ENCODE measurements around the gene NDUFS4. TPM values are rescaled to one million over a fixed set of nuclear protein-coding genes. Genes with fewer than 3 reads are reported as not detected.
"Not testable (repeated sequence)": the region's sequence is repeated elsewhere in the genome, so short reads cannot be mapped to it uniquely, and the experiment has no call there.

Gene NDUFS4
- total RNA-seq, 1 experiment from 2014 or later: 112 TPM

- no peak overlapping the region for H3K27ac ChIP-seq (ENCODE audit: low read depth, low read length, poor library complexity, severe bottlenecking)
- intact Hi-C loops (cut with micrococcal nuclease; ENCODE audit: unreplicated experiment): loop anchor here (10.0 kb wide), 1 partner anchor 565 kb away; no protein-coding TSS in a partner anchor
- H3K4me3 ChIP-seq (ENCODE audit: low read depth, low read length, poor library complexity, severe bottlenecking): no peak overlapping the region
- no peaks in the 10 kb centered on the region for H3K4me1 ChIP-seq (ENCODE audit: insufficient read depth, low read length, poor library complexity, severe bottlenecking)
- POLR2A ChIA-PET (ENCODE audit: low non-redundant PET): no interaction called here
- no peaks in the 10 kb centered on the region for H3K27me3 ChIP-seq (replicated peaks; ENCODE audit: insufficient read depth, low read depth, low read length, poor library complexity)
- no peaks in the 10 kb centered on the region for H3K36me3 ChIP-seq (ENCODE audit: insufficient read depth, low read length, poor library complexity, severe bottlenecking)
- TF ChIP-seq EZH2 (IDR thresholded peaks at IDR 0.05; ENCODE audit: borderline replicate concordance, low read depth, low read length, poor library complexity, severe bottlenecking): no peak
- no peak for TF ChIP-seq CTCF (conservative IDR thresholded peaks at IDR 0.05; ENCODE audit: low read depth, low read length)
- DNase-seq (ENCODE audit: low spot score): no peak
- no peaks in the 10 kb centered on the region for H3K9me3 ChIP-seq (ENCODE audit: low read depth, low read length, poor library complexity, severe bottlenecking)
- CTCF ChIA-PET: no interaction called here
- BruUV-seq (replicated peaks): no TSS peak
These were observed 88.9 kb downstream of the NDUFS4 start for GRCh38 chr5:53649352-53649751.

GRCh38 chr5:53660573-53660972, 100.1 kb downstream of the NDUFS4 start:
- CTCF ChIA-PET; H3K27ac ChIP-seq (ENCODE audit: low read depth, low read length, poor library complexity, severe bottlenecking); H3K4me3 ChIP-seq (ENCODE audit: low read depth, low read length, poor library complexity, severe bottlenecking); BruUV-seq (replicated peaks); H3K36me3 ChIP-seq (ENCODE audit: insufficient read depth, low read length, poor library complexity, severe bottlenecking); DNase-seq (ENCODE audit: low spot score); H3K4me1 ChIP-seq (ENCODE audit: insufficient read depth, low read length, poor library complexity, severe bottlenecking); intact Hi-C loops (cut with micrococcal nuclease; ENCODE audit: unreplicated experiment); H3K27me3 ChIP-seq (replicated peaks; ENCODE audit: insufficient read depth, low read depth, low read length, poor library complexity); POLR2A ChIA-PET (ENCODE audit: low non-redundant PET); H3K9me3 ChIP-seq (ENCODE audit: low read depth, low read length, poor library complexity, severe bottlenecking): not testable (repeated sequence)

- POLR2A ChIA-PET (ENCODE audit: low non-redundant PET); H3K36me3 ChIP-seq (ENCODE audit: insufficient read depth, low read length, poor library complexity, severe bottlenecking); H3K27me3 ChIP-seq (replicated peaks; ENCODE audit: insufficient read depth, low read depth, low read length, poor library complexity); H3K27ac ChIP-seq (ENCODE audit: low read depth, low read length, poor library complexity, severe bottlenecking); CTCF ChIA-PET; H3K4me3 ChIP-seq (ENCODE audit: low read depth, low read length, poor library complexity, severe bottlenecking); BruUV-seq (replicated peaks); intact Hi-C loops (cut with micrococcal nuclease; ENCODE audit: unreplicated experiment); DNase-seq (ENCODE audit: low spot score); H3K4me1 ChIP-seq (ENCODE audit: insufficient read depth, low read length, poor library complexity, severe bottlenecking); H3K9me3 ChIP-seq (ENCODE audit: low read depth, low read length, poor library complexity, severe bottlenecking): not testable (repeated sequence)
These were observed 104.9 kb downstream of the NDUFS4 start for GRCh38 chr5:53665313-53665712.

- no peak for DNase-seq (ENCODE audit: low spot score)
- Histone ChIP-seq H3K4me1 (ENCODE audit: insufficient read depth, low read length, poor library complexity, severe bottlenecking) (no peaks in the 10 kb centered on the region), H3K27ac (ENCODE audit: low read depth, low read length, poor library complexity, severe bottlenecking) (no peak overlapping the region), H3K9me3 (ENCODE audit: low read depth, low read length, poor library complexity, severe bottlenecking) (no peaks in the 10 kb centered on the region), H3K4me3 (ENCODE audit: low read depth, low read length, poor library complexity, severe bottlenecking) (no peak overlapping the region), H3K36me3 (ENCODE audit: insufficient read depth, low read length, poor library complexity, severe bottlenecking) (no peaks in the 10 kb centered on the region), H3K27me3 (replicated peaks; ENCODE audit: insufficient read depth, low read depth, low read length, poor library complexity) (no peaks in the 10 kb centered on the region)
- POLR2A ChIA-PET (ENCODE audit: low non-redundant PET): no interaction called here
- CTCF ChIA-PET: no interaction called here
- intact Hi-C loops (cut with micrococcal nuclease; ENCODE audit: unreplicated experiment): no loop called here
- no TSS peak for BruUV-seq (replicated peaks)
- TF ChIP-seq CTCF (conservative IDR thresholded peaks at IDR 0.05; ENCODE audit: low read depth, low read length) (no peak), EZH2 (IDR thresholded peaks at IDR 0.05; ENCODE audit: borderline replicate concordance, low read depth, low read length, poor library complexity, severe bottlenecking) (no peak)
These were observed 107.2 kb downstream of the NDUFS4 start for GRCh38 chr5:53667621-53668020.

Data from A673 (cell line).